ENCODE results near the gene CYBC1. TPM values are rescaled to one million over a fixed set of nuclear protein-coding genes. Genes with fewer than 3 reads are reported as not detected.
A peak's percentile ranks its signal among the peaks of the same experiment; 100 is the strongest.

Gene CYBC1
- polyA plus RNA-seq, 3 donors = 160 to 225 (median 217) TPM

GRCh38 chr17:82486231-82487094 lies 35.9 kb upstream of the CYBC1 start:
- Histone ChIP-seq H3K9me3 (replicated peaks in 1 of 2; ENCODE audit: control insufficient read depth in 1 of 2, insufficient read depth in 1 of 2, low read length in 2 of 2) (no peaks in the 10 kb centered on the region), H4K20me1 (ENCODE audit: insufficient read depth, low read length) (no peaks in the 10 kb centered on the region), H3K27ac (ENCODE audit: low read depth in 1 of 2, low read length in 2 of 2) (no peak overlapping the region), H3K79me2 (ENCODE audit: insufficient read depth, low read length) (no peaks in the 10 kb centered on the region), H3K4me2 (replicated peaks; ENCODE audit: extremely low read depth, low read length, poor library complexity, severe bottlenecking) (no peak overlapping the region), H3K27me3 (ENCODE audit: control insufficient read depth in 2 of 2, insufficient read depth in 2 of 2, low read length in 2 of 2) (no peaks in the 10 kb centered on the region), H3K36me3 (replicated peaks in 1 of 2; ENCODE audit: control insufficient read depth in 1 of 2, insufficient read depth in 2 of 2, low read length in 2 of 2) (peaks cover 62 to 82% of the 10 kb centered on the region in 2 donors), H3K4me1 (ENCODE audit: control insufficient read depth in 1 of 2, insufficient read depth in 2 of 2, low read length in 2 of 2) (no peaks in the 10 kb centered on the region), H3K9ac (ENCODE audit: insufficient read depth, low read length, poor library complexity, severe bottlenecking) (no peak overlapping the region), H3K4me3 (replicated peaks in 1 of 3; ENCODE audit: low read depth in 2 of 3, low read length in 3 of 3) (no peak overlapping the region), H2AFZ (ENCODE audit: insufficient read depth, low read depth, low read length, poor library complexity, severe bottlenecking) (no peak overlapping the region)
- DNase-seq = no peak
- H3K27ac Mint-ChIP-seq = peak overlapping the region in 3 of 7 donors; percentile 12 to 76 (median 14)
- 99% methylated on average over 10 of the region's 13 CpGs for WGBS (ENCODE audit: insufficient coverage)
- H3K36me3 Mint-ChIP-seq = peaks cover 77 to 81% of the 10 kb centered on the region in 2 donors
- H3K4me1 Mint-ChIP-seq = peaks cover 2% of the 10 kb centered on the region
- no peaks in the 10 kb centered on the region for H3K27me3 Mint-ChIP-seq (ENCODE audit: low read depth in 3 of 3)
- no peaks in the 10 kb centered on the region for H3K9me3 Mint-ChIP-seq
- no peak overlapping the region for H3K4me3 Mint-ChIP-seq
- TF ChIP-seq CTCF (IDR thresholded peaks at IDR 0.05) = no peak
- intact Hi-C loops (cut with micrococcal nuclease) = no loop called here

GRCh38 chr17:82483836-82484235 lies 33.3 kb upstream of the CYBC1 start:
- Mint-ChIP-seq H3K36me3 (peaks cover 95 to 100% of the 10 kb centered on the region in 2 donors), H3K4me3 (no peak overlapping the region), H3K4me1 (peaks cover 4% of the 10 kb centered on the region), H3K27me3 (ENCODE audit: low read depth in 3 of 3) (no peaks in the 10 kb centered on the region), H3K9me3 (no peaks in the 10 kb centered on the region), H3K27ac (no peak overlapping the region)
- Histone ChIP-seq H3K9ac (ENCODE audit: insufficient read depth, low read length, poor library complexity, severe bottlenecking) (no peak overlapping the region), H3K4me2 (replicated peaks; ENCODE audit: extremely low read depth, low read length, poor library complexity, severe bottlenecking) (no peak overlapping the region), H3K4me1 (ENCODE audit: control insufficient read depth in 1 of 2, insufficient read depth in 2 of 2, low read length in 2 of 2) (no peaks in the 10 kb centered on the region), H3K27me3 (ENCODE audit: control insufficient read depth in 2 of 2, insufficient read depth in 2 of 2, low read length in 2 of 2) (no peaks in the 10 kb centered on the region), H3K4me3 (replicated peaks in 1 of 3; ENCODE audit: low read depth in 2 of 3, low read length in 3 of 3) (no peak overlapping the region), H3K36me3 (replicated peaks in 1 of 2; ENCODE audit: control insufficient read depth in 1 of 2, insufficient read depth in 2 of 2, low read length in 2 of 2) (peaks cover 85 to 100% of the 10 kb centered on the region in 2 donors), H2AFZ (ENCODE audit: insufficient read depth, low read depth, low read length, poor library complexity, severe bottlenecking) (no peak overlapping the region), H3K27ac (ENCODE audit: low read depth in 1 of 2, low read length in 2 of 2) (no peak overlapping the region), H3K79me2 (ENCODE audit: insufficient read depth, low read length) (no peaks in the 10 kb centered on the region), H4K20me1 (ENCODE audit: insufficient read depth, low read length) (peaks cover 2% of the 10 kb centered on the region), H3K9me3 (replicated peaks in 1 of 2; ENCODE audit: control insufficient read depth in 1 of 2, insufficient read depth in 1 of 2, low read length in 2 of 2) (no peaks in the 10 kb centered on the region)
- DNase-seq = no peak
- TF ChIP-seq CTCF (IDR thresholded peaks at IDR 0.05) = no peak
- intact Hi-C loops (cut with micrococcal nuclease) = no loop called here
- WGBS (ENCODE audit: insufficient coverage) = 93% methylated on average over 5 of the region's 9 CpGs
